K562 (cell line): ENCODE results near the gene PPM1F. TPM values are rescaled to one million over a fixed set of nuclear protein-coding genes. Genes with fewer than 3 reads are reported as not detected.

Experiments used
- ATF6 ChIP-seq: sonication (generic); formaldehyde crosslinking; IDR thresholded peaks from 2 replicates; pipeline ENCODE4 v1.4.0; 2020; ENCODE audit warnings: mild to moderate bottlenecking, missing genetic modification reagents
- BRF2 ChIP-seq: IDR thresholded peaks from 3 replicates; pipeline ENCODE4 v1.6.1; 2011; ENCODE audit warnings: borderline replicate concordance, mild to moderate bottlenecking; ENCODE audit not compliant: insufficient read length, insufficient read depth
- ELK3 ChIP-seq: fragments of 450-650 bp; formaldehyde crosslinking; IDR thresholded peaks from 2 replicates; pipeline ENCODE4 v1.4.0; 2020; ENCODE audit warnings: mild to moderate bottlenecking
- GABPB1 ChIP-seq: sonication (generic); formaldehyde crosslinking; IDR thresholded peaks from 2 replicates; pipeline ENCODE4 v1.8.0; 2022; ENCODE audit warnings: mild to moderate bottlenecking, missing genetic modification reagents
- PTTG1 ChIP-seq: fragments of 450-650 bp; IDR thresholded peaks from 2 replicates; pipeline ENCODE4 v1.6.1; 2016; ENCODE audit warnings: low read depth, mild to moderate bottlenecking, missing genetic modification characterization, missing compliant biosample characterization
- USF1 ChIP-seq: sonication (generic); formaldehyde crosslinking; IDR thresholded peaks from 2 replicates; pipeline ENCODE4 v1.9.0; 2022; ENCODE audit warnings: mild to moderate bottlenecking, missing genetic modification reagents
- YBX1 ChIP-seq: fragments of 450-650 bp; IDR thresholded peaks from 2 replicates; pipeline ENCODE4 v1.7.1; 2016; ENCODE audit warnings: mild to moderate bottlenecking
- ZBED1 ChIP-seq: IDR thresholded peaks from 2 replicates; pipeline ENCODE4 v1.6.1; 2014
- ZC3H11A ChIP-seq: IDR thresholded peaks from 2 replicates; pipeline ENCODE4 v1.6.1; 2012; ENCODE audit warnings: low read depth, low read length, improper control_type of control experiment
- ZEB2 ChIP-seq: fragments of 450-650 bp; IDR thresholded peaks from 2 replicates; pipeline ENCODE4 v1.6.1; 2016
- ZNF512 ChIP-seq: IDR thresholded peaks from 2 replicates; pipeline ENCODE4 v1.6.1; 2016; ENCODE audit warnings: missing genetic modification characterization, missing compliant biosample characterization
- ZNF76 ChIP-seq: fragments of 250-450 bp; sonication (Bioruptor Pico); IDR thresholded peaks from 2 replicates; pipeline ENCODE4 v1.4.0; 2020; ENCODE audit warnings: mild to moderate bottlenecking, moderate library complexity, borderline replicate concordance
- polyA plus RNA-seq, 8 experiments: library from polyadenylated mRNA; depleted of rRNA in 4 of 8; stranded (reverse) in 5 of 8; unstranded in 3 of 8; fragments of >200 nt; fragmentation: Nextera tagmentation in 2 of 8; fragmentation: Illumina TruSeq in 1 of 8; extraction: Ambion mirVana in 2 of 8; extraction: Trizol in 1 of 8; gene quantifications; 2 replicates each; pipeline versions ENCODE4 v1.2.1 to v1.2.3, GENCODE V29; 2011 to 2014; ENCODE audit warnings: inconsistent platforms in 1 of 8, missing spikeins in 1 of 8
- total RNA-seq, 7 experiments: library from RNA; depleted of rRNA in 6 of 7; stranded (reverse); fragments of >200 nt in 6 of 7; fragmentation: Illumina TruSeq in 2 of 7; extraction: Trizol in 2 of 7; gene quantifications; 2 replicates each; pipeline versions ENCODE4 v1.2.1 to v1.2.3, GENCODE V29; 2011 to 2021; ENCODE audit warnings: low replicate concordance in 1 of 7

Gene PPM1F
- total and polyA plus RNA-seq, 9 of the 15 experiments (the other 6 are each of a cell fraction or from before 2014, with no cell fraction given): 2.1 to 159 (median 64.0) TPM

GRCh38 chr22:21977814-21978213 lies 25.2 kb upstream of the PPM1F start (continued):
- no peak for TF ChIP-seq USF1
- no peak for TF ChIP-seq ZBED1
- TF ChIP-seq BRF2: no peak
- no peak for TF ChIP-seq ELK3 (CRISPR knock-in tag)
- TF ChIP-seq PTTG1 (tag): no peak
- no peak for TF ChIP-seq ZNF512
- no peak for TF ChIP-seq ZEB2
- no peak for TF ChIP-seq YBX1
- TF ChIP-seq ZNF76: no peak
- no peak for TF ChIP-seq GABPB1 (CRISPR knock-in tag)
- TF ChIP-seq ZC3H11A: peak; percentile 36; the same call in 1 of the 2 replicates
- TF ChIP-seq ATF6 (CRISPR knock-in tag): no peak
